DMS53 (cell line): ENCODE data around the gene PRRX1.
A peak's percentile ranks its signal among the peaks of the same experiment; 100 is the strongest.

Source experiments
- DNase-seq: peaks from one replicate; lab custom pipeline; 2025; lab: John Stamatoyannopoulos, UW

PRRX1 gene

DNA sequence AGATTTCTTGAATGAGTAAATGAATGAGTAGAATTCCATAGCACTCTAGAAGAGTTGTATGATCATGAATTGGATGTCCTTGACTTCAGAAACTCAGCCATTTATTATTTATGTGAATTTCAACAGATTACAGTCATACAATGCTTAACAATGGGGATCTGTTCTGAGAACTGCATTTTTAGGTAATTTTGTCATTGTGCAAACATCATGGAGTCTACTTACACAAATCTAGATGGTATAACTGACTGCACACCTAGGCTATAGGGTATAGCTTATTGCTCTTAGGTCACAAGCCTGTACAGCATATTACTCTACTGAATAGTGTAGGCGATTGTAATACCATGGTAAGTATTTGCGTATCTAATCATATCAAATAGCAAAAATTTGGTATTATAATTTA is 59.6 kb downstream of the PRRX1 start:
- DNase-seq: no peak

DNA sequence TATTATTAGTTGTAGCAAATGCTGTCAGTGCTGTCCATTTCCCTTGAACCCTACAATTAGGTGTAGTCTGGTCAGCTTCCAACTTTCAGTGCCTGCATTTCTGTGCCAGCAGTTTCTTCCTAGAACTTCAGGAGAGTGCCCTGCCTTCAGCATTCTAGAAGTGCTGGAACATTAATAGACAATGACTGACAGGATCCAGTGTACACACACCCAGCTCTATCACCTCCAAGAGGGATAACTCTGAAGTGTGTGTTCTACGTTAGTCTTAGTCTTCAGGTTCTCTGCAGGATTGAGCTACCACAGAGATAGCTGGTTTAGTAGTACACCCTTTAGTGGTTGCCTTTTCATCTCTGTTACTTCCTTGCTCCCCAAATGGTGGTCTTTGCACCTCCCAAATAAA is 61.4 kb downstream of the PRRX1 start:
- DNase-seq: no peak

DNA sequence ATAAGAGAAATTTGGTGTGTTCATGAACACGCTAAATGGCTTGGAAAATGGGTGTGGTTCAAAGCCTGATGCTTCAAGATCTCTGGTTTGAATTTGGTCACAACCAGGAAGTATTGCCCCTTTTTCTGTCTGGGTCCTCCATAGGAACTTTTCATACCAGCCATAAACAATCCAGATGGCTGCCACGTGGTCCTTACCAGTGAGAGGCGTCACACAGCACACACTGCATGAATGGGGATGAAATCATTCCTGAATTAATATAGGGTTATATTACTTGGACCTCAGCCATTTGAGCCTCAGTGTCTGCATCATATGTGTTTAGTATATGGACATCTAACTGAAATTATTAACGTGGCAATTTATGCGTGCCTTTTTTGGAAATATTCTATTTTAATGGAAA is 64.0 kb downstream of the PRRX1 start:
- no peak for DNase-seq

DNA sequence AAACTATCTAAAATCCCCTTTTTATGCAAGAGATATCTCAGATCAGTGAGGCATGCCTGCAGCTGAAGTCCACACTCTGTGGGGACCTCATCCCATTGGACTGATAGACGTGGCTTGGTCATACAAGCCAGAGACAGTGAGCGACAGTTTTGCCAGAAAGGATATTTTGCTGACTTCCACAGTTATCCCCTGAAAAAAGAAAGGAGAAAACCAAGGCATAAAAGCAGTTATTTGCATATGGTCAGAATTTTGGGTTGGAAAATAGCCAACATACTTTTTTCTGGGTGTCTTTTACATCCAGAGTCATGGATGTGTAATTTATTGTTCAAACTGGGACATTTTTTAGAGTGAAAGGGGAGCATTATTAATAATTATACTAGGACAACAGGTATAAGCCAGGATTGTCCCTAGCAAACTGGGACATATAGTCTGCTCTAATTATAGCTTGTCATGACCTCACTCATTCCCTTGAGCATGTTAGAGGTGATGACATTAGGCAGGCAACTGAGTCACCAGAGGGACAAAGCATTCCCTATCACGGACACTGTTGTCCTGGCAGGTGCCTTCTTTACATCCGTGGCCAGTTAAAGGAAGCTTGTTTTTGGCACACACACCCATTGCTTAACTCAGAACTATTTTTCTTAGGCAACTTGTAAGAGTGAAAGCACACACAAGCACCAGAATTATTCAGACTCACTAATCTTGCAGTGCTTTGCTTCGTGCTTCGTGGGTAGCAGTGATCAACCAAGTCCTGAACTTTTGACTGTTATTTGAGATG is 65.5 kb downstream of the PRRX1 start:
- no peak for DNase-seq

DNA sequence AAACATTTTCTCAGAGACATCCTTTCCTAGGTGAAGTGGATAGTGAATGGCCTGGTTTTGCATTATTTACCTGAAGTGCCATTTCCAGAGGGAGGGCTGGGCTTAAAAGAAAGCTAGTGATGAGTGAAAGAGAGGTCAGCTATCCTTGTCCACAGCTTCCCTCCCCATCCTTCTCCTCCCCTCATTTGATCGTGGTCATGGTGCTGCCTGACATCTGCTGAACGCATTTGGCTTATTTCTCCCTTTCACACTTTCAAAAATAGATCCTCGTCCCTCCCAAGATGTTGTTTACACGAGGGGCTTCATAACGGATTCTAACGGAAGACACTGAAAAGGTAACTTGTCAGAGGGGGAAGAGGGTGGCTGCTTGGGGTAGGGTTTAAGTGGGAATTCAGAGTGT is 66.1 kb downstream of the PRRX1 start:
- DNase-seq: no peak

DNA sequence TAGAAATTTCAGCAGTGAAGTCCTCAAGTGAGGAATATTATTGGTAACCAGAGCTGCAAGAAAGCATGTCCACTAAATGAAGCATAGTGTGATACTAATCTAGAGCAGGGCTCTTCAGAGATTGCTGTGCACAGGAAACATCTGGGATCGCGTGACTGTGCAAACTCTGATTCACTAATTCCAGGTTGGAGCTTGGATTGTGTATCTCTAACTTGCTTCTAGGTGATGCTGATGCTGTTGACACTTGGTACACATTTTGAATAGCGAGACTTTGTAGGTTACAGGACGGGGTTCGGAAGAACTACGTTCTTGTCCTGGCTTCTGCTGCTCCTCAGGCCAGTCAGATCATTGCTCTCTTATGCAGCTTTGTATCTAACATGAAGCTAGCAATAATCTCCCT is 66.5 kb downstream of the PRRX1 start:
- DNase-seq: peak; percentile 50

DNA sequence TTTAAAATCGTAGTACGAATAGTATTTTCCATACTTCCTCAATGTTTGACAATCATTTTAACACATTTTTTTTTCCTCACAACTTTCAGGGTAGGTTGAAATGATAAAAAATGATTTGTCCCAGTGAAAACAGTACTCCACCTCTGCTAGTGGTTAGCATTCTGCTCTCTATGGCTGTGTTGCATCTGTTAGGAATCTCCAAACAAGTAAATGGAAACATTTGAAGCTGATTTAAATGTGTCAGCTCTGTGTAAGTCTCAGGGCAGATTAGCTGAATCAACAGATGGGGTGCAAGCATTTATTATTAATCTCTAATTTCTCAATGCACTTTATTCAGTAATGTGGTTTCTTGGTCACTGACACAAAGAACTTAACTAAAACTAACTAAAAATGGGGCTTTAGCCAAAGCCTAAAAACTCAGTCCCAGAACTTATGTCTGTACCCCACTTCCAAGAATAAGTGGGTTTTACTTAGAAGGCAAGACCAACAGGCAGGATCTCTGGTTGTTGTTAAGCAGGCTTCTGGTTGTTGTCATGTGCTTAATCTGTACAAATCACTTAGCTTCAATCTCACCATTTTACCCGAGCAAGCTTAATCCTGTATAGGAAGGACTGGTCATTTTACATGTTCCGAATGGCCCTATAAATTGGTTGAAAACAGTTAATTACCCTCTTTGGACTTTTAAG is 67.8 kb downstream of the PRRX1 start:
- no peak for DNase-seq

DNA sequence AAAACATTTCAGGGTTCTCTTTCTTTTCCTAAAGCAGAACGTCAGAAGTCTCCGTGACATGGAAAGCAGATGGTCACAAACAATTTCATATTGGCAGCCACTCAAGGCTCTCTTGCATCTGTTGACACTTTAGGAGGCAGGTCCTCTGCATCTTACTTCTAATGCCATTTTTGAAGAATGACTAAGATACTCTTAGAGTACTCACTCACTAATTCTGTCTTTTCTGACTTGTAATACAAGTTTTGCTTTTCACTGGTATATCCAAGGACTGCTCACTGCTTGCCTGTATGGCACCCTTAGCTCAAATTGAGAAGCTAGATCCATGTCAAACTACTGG is 68.3 kb downstream of the PRRX1 start:
- DNase-seq: no peak

DNA sequence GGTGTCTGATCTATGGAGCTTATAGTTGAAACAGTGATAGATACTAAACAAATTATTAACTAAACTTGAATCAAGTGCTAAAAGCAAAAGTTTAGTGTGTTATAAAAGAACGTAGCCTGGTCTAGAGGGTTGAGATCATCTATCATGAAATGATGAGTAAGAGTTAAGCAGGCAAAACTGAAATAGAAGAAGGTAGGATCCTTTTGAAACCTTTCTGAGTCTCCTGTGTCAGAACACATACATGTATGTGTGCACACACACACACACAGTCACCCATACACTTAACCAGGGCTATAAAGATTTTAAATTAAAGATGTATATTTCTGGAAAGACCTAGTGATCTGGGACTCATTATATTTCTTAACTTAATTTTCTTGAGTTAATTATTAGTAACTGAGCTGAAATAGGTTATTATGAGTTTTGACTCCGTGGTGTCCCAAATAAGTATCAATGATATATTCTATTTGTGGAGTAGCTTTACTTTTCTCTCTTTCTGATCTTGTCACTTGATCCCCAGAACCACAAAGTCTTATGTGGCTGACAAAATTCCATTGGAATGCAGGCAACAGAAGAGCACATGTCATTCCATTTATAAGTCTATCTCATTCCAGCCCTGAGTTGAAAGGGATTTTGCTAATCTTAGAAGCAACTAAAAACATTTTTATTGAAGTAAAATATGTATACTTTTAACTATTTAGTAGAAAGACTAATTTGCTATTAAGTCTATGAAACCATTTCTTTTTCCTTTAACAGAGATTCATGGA is 70.7 kb downstream of the PRRX1 start:
- DNase-seq: no peak

DNA sequence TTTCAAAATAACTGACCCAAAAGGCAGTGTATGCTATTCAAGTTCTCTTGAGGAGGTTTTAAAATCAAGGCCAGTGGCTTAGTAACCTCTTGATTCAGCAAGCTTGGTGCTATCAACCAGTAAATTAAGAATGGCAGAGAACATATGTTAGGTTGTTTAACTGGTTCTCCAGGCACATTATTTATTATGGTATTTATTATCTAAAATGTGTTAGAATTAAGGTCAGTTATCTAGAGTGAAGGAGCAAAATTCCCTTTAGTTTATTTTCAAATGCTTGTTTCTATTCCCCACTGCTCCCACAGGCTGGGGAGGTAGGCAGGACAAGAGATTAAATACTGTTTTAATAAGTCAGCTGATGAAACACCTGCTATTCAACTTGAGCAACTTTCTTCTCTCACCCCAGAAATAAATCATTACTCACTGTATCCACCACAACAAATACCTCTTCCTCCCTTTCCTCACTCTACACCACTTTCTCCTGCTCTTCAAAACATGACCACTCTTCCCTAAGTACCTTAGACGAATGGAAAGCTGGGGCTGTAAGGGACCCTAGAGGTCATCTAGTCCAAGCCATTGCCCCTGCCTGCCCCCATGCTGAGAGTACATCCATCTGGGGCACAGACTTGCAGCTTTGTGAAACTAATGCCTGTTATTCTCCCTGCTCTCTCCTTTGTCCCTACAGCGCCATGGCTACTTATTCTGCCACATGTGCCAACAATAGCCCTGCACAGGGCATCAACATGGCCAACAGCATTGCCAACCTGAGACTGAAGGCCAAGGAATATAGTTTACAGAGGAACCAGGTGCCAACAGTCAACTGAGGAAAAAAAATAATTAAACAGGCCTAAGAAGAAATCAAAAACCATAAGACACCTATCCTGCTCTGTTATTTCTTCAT is 71.7 kb downstream of the PRRX1 start:
- no peak for DNase-seq

DNA sequence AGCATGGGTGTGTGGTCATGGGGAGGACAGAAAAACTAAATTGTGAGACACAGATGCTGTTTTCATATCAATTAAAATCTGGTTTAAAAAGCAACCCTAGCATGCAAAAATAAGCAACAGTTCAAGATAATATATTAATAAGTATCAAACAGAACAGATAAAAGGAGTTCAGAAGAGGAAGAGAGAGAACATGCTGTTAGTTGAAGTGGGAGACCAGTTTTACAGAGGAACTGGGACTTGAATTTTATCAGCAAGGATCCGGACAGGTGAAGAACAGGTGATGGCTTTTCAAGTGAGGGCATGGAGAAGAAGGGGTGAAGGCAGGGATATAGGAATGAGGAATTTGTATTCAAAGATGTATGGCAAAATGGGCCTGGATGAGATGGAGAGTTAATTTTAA is 75.9 kb downstream of the PRRX1 start:
- DNase-seq: no peak

DNA sequence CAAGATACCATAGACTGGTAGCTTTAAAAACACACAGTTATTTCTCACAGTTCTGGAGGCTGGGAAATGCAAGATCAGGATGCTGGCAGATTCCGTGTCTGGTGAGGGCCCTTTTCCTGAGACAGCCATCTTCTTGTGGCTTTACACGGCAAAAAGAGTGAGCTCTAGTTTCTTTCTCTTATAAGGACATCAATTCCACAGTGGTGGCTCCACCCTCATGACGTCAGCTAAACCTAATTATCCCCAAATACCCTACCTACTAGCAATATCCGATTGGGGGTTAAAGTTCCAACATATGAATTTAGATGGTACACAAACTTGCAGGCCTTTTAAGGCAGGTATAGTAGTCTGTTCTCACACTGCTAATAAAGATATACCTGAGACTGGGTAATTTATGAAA is 77.7 kb downstream of the PRRX1 start:
- no peak for DNase-seq

DNA sequence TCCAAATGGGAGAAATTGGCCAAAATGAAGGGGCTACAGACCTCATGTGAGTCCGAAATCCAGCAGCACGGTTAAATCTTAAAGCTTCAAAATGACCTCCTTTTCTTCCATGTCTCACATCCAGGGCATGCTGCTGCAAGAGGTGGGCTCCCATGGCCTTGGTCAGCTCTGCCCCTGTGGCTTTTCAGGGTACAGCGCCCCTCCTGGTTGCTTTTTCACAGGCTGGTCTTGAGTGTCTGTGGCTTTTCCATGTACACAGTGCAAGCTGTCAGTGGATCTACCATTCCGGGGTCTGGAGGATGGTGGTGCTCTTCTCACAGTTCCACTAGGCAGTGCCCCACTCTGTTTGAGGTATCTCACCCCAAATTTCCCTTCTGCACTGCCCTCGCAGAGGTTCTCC is 78.7 kb downstream of the PRRX1 start:
- DNase-seq: no peak

DNA sequence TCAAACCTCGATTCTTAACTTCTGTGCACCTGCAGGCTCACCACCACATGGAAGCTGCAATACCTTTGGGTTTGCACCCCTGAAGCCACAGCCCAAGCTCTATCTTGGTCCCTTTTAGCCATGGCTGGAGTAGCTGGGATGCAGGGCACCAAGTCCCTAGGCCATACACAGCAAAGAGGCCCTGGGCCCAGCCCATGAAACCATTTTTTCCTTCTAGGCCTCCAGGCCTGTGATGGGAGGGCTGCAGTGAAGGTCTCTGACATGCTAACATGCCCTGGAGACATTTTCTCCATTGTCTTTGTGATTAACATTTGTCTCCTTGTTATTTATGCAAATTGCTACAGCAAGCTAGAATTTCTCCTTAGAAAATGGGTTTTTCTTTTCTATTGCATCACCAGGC is 79.2 kb downstream of the PRRX1 start:
- DNase-seq: no peak

DNA sequence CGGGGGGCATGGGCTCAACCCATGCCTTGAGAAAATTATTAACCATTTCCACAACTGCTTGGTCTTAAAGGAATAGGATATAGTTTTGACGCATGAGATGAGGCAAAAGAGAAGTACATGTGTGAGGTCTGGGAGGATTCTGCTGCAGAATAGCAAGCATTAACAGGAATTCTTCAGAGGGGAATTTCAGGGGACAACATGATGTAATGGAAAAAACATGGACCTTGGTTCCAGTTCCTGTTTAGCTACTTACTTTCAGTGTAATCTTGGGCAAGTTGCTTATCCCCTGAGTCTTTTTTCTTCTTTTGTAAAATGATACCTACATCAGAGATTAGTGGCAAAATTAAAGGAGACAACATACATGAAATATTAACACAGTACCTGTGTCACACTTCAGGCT is 85.6 kb downstream of the PRRX1 start:
- DNase-seq: no peak

DNA sequence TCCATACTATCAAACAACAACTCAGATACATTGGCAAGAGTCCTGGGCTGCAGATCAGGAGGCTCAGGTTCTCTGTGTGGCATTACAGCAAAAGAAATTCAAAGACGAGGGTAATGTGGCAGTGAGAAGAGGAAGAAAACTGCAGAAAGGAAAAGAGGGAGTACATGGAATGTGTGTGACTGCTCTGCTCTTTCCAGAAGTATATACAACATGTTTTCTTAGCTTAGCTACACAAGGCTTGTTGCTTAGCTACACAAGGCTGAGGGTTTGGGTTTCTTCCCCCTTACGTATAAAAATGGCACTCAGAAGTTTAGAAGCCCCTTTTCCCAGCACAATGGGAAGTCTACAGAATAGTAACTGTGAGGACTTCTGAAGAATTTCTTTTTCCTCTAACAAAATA is 86.0 kb downstream of the PRRX1 start:
- no peak for DNase-seq

DNA sequence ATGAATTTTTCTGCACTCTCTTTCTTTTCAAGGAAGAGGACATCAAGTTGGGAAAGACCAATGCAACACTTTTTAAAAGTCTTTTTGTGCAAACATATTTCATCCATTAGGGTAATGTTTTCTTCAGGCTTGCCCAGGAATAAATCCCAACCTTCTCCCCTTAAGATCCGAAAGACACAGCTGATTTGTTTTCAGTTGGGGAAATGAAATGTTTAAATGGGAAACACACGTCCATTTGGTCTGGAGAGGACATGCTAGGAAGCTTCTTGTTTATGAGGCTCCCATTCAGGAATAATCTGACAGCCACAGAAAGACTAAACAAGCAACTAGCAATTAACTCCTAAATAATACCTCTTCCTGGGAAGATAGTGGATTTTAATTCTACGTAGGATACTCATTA is 91.9 kb downstream of the PRRX1 start:
- DNase-seq: no peak

DNA sequence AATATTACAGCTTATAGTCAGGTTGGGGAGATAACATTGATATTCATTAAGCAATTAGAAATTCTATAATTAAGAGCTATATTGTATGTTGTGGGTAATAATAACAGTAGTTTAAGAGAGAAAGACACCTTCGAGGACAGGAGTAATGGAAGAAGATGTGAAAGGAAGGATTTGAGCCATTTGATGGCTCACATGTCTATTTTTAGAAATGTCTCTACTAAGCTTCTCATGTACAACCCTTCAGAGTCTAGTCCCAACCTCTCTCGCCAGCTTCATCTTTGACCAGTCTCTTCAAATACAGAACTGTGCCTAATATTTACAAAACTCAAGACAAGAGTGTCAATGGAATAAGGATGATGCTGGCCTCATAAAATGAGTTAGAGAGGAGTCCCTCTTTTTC is 95.1 kb downstream of the PRRX1 start:
- no peak for DNase-seq

DNA sequence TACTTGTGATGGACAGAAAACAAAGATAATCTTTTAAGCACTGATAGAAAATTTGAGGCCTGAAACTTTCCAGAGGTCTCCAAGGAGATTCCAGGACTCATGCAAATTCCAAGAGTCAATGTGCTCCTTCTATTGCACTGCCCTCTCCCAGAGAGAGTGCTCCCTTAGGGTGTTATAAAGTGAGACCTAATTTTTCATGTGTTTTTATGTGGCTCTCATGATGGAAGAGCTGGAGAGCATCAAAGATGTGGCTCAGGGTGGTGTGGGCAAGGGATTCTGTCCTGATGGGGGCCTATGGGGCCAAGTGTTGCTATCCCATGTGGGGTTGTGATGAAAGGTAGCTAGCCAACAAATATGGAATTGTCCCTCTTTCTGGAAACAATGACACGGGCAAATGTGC is 101.3 kb downstream of the PRRX1 start:
- DNase-seq: no peak

DNA sequence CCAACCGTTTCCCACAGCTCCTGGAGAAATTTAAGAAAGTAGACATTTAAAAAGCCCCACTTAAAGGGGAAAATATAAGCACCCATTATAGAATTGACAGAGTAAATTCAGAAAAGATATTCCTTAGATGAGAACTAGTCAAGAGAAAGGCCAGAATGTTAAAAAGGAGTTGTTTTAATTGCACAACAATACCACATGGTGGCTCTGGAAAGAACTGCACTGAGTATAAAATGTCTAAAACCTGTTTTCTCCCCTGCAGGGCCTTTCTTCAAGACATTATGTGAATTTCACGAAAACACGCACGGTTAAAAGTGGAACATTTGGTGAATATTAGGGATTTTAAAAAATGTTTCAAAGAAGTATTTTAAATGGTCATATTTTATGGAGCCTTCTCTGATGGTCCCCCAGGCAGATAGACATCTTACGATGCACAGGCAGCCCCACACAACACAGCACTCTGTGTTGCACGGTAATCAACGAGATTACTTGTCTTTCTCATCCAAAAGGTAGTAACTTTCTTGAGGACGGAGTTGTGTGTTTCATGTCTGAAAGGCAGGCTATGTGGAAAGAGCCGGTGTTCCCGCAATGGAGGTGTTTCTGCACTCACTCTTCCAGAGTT is 101.9 kb downstream of the PRRX1 start:
- DNase-seq: peak; percentile 46

DNA sequence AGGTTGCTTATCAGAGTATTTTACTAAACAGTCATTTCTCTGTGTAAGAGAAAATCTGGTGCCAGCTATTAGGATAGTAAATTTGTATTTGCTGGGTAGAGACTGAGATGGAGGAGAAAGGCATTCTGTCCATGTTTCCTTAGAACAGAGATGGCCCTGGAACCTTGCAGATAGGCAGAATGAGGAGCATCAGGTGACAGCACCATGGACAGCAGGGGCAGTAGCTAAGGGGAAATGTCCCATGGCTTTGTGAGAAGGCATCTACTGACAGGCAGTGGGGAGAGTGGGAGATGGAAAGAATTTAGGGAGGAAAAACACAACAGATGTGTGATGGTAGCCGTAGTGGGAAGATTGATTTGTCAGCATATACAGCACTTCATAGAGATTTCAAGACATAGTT is 105.0 kb downstream of the PRRX1 start:
- no peak for DNase-seq

DNA sequence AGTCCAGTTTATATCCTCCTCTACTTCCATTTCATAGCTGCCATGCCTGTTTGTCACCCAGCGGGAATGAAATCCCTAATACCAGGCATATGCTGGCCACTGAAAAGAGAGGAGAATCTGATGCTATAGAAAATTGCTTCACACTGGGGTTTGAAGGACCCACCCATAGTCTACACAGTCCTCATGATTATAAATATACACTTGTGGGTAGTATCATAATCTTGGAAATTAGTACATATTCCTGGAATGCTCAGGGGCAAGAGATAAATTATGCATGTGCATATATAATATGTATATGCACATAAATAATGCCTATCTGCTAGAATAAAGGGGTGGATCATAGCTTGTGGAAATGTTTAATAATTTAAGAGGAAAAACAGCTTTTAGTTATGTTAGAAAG is 105.8 kb downstream of the PRRX1 start:
- DNase-seq: no peak
